HepG2 (cell line): ENCODE results near the gene GUCA1A. TPM values are rescaled to one million over a fixed set of nuclear protein-coding genes. Genes with fewer than 3 reads are reported as not detected.

Experiments
- CC2D1A ChIP-seq: sonication (generic); formaldehyde crosslinking; IDR thresholded peaks from 2 replicates; pipeline ENCODE4 v1.8.1; 2023; ENCODE audit warnings: mild to moderate bottlenecking, missing genetic modification reagents
- CEBPZ ChIP-seq: IDR thresholded peaks from 2 replicates; pipeline ENCODE4 v1.6.1; 2012; ENCODE audit warnings: low read length, improper control_type of control experiment
- E2F2 ChIP-seq: sonication (generic); formaldehyde crosslinking; IDR thresholded peaks from 2 replicates; pipeline ENCODE4 v1.4.0; 2020; ENCODE audit warnings: missing genetic modification reagents, borderline replicate concordance
- HMGXB4 ChIP-seq, 2 experiments: sonication (generic) in 1 of 2; formaldehyde crosslinking in 1 of 2; IDR thresholded peaks; 2 replicates each; pipeline versions ENCODE4 v1.4.0 to v1.6.1; 2018 to 2020; ENCODE audit warnings: missing genetic modification reagents in 2 of 2, borderline replicate concordance in 1 of 2, low read depth in 1 of 2, mild to moderate bottlenecking in 1 of 2, missing biosample characterization in 1 of 2
- JARID2 ChIP-seq: sonication (generic); formaldehyde crosslinking; IDR thresholded peaks from 2 replicates; pipeline ENCODE4 v1.8.1; 2023; ENCODE audit warnings: missing genetic modification reagents, inconsistent platforms; ENCODE audit not compliant: insufficient replicate concordance
- KDM5B ChIP-seq: sonication (generic); formaldehyde crosslinking; IDR thresholded peaks from 2 replicates; pipeline ENCODE4 v1.4.0; 2020; ENCODE audit warnings: missing genetic modification reagents, mild to moderate bottlenecking, borderline replicate concordance
- NBN ChIP-seq: fragments of 450-650 bp; conservative IDR thresholded peaks from 2 replicates; pipeline ENCODE4 v1.6.1; 2017
- PRPF4 ChIP-seq: fragments of 200-400 bp; formaldehyde crosslinking; IDR thresholded peaks from 2 replicates; pipeline ENCODE4 v1.6.1; 2016; ENCODE audit warnings: low read length, low read depth; ENCODE audit not compliant: poor library complexity, severe bottlenecking
- RFX3 ChIP-seq: IDR thresholded peaks from 2 replicates; pipeline ENCODE4 v1.6.1; 2016; ENCODE audit warnings: missing biosample characterization, missing genetic modification reagents
- SIN3A ChIP-seq: IDR thresholded peaks from 2 replicates; pipeline ENCODE4 v1.6.1; 2011; ENCODE audit warnings: low read depth, mild to moderate bottlenecking, control low read depth, low read length, borderline replicate concordance
- TARDBP ChIP-seq: sonication (generic); formaldehyde crosslinking; IDR thresholded peaks from 2 replicates; pipeline ENCODE4 v1.8.0; 2022; ENCODE audit warnings: mild to moderate bottlenecking, missing genetic modification reagents
- TCF7L2 ChIP-seq: IDR thresholded peaks from 2 replicates; pipeline ENCODE4 v1.6.1; 2011; ENCODE audit warnings: mild to moderate bottlenecking, low read depth, low read length, moderate library complexity
- TFE3 ChIP-seq: IDR thresholded peaks from 2 replicates; pipeline ENCODE4 v1.6.1; 2016
- TRIM24 ChIP-seq: sonication (generic); formaldehyde crosslinking; IDR thresholded peaks from 2 replicates; pipeline ENCODE4 v1.8.0; 2022; ENCODE audit warnings: mild to moderate bottlenecking, missing genetic modification reagents
- ZNF121 ChIP-seq: sonication (generic); formaldehyde crosslinking; IDR thresholded peaks from 2 replicates; pipeline ENCODE4 v1.5.0; 2020; ENCODE audit warnings: mild to moderate bottlenecking, missing genetic modification reagents
- ZNF280B ChIP-seq: sonication (generic); formaldehyde crosslinking; IDR thresholded peaks from 2 replicates; pipeline ENCODE4 v1.5.0; 2020; ENCODE audit warnings: missing genetic modification reagents, mild to moderate bottlenecking, borderline replicate concordance
- polyA plus RNA-seq, 8 experiments: library from polyadenylated mRNA; depleted of rRNA in 3 of 8; stranded (reverse) in 7 of 8; unstranded in 1 of 8; fragments of >200 nt; fragmentation: Illumina TruSeq in 4 of 8; extraction: Trizol in 4 of 8; gene quantifications; 2 replicates each; pipeline versions ENCODE4 v1.2.1 to v1.2.3, GENCODE V29; 2011 to 2016; ENCODE audit warnings: low read depth in 4 of 8, missing spikeins in 1 of 8, mixed read lengths in 1 of 8; ENCODE audit not compliant: insufficient read depth in 1 of 8
- total RNA-seq, 5 experiments: library from RNA; depleted of rRNA; stranded (reverse); fragments of >200 nt; fragmentation: Illumina TruSeq; extraction: Trizol; gene quantifications; 2 replicates each; pipeline ENCODE4 v1.2.3, GENCODE V29; 2016; ENCODE audit warnings: low read depth in 1 of 5

GUCA1A gene
- total and polyA plus RNA-seq, 2 of the 13 experiments (the other 11 are each of a cell fraction or from before 2014, with no cell fraction given) = not detected

GRCh38 chr6:42166444-42167141, 6.6 kb upstream of the GUCA1A start (continued):
- no peak for TF ChIP-seq CEBPZ
- no peak for TF ChIP-seq JARID2 (CRISPR knock-in tag)
- TF ChIP-seq ZNF121 (CRISPR knock-in tag) = no peak
- no peak for TF ChIP-seq TFE3
- no peak for TF ChIP-seq TRIM24 (CRISPR knock-in tag)
- TF ChIP-seq ZNF280B (CRISPR knock-in tag) = 0 out of 2 replicates have a peak, but pooled peaks have one; percentile 20
- TF ChIP-seq CC2D1A (CRISPR knock-in tag) = no peak
- no peak for TF ChIP-seq TCF7L2
- no peak for TF ChIP-seq TARDBP
- TF ChIP-seq NBN = no peak
- TF ChIP-seq HMGXB4 (CRISPR knock-in tag; IDR thresholded peaks at IDR 0.05; ENCODE audit: borderline replicate concordance in 1 of 2, low read depth in 1 of 2) = peak; percentile 47 to 83; a peak in 1 of 4 replicates
- peak; percentile 84 for TF ChIP-seq KDM5B (CRISPR knock-in tag)
- TF ChIP-seq E2F2 (CRISPR knock-in tag) = no peak
- no peak for TF ChIP-seq RFX3
- TF ChIP-seq PRPF4 = no peak
- TF ChIP-seq SIN3A = no peak
